ENCODE data around the gene CIAO1.

DNA sequence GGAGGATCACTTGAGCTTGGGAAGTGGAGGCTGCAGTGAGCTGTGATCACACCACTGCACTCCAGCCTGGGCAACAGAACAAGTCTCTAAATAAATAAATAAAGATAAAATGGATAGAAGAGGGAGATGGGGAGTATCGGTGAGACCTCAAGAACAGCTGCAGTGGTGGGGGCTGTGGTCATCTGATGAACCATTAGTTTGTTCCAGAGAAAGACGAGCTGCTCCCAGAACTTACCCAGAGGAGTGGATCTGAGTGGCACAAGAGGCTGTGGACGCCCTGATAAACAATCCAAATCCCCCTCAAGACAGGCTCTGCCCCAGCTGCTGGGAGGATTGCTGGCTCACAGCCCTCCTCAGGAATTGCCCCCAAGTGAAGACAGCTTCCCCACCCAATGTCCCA is 26.9 kb upstream of the CIAO1 start:
- TF ChIP-seq, protein P1, sequence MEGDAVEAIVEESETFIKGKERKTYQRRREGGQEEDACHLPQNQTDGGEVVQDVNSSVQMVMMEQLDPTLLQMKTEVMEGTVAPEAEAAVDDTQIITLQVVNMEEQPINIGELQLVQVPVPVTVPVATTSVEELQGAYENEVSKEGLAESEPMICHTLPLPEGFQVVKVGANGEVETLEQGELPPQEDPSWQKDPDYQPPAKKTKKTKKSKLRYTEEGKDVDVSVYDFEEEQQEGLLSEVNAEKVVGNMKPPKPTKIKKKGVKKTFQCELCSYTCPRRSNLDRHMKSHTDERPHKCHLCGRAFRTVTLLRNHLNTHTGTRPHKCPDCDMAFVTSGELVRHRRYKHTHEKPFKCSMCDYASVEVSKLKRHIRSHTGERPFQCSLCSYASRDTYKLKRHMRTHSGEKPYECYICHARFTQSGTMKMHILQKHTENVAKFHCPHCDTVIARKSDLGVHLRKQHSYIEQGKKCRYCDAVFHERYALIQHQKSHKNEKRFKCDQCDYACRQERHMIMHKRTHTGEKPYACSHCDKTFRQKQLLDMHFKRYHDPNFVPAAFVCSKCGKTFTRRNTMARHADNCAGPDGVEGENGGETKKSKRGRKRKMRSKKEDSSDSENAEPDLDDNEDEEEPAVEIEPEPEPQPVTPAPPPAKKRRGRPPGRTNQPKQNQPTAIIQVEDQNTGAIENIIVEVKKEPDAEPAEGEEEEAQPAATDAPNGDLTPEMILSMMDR (IDR thresholded peaks at IDR 0.05; ENCODE audit: low read depth, low read length, missing input control), result no peak
- TF ChIP-seq HNF4G (IDR thresholded peaks at IDR 0.05) (no peak), EGR1 (IDR thresholded peaks at IDR 0.05; ENCODE audit: low read depth in 2 of 2) (no peak), ATF3 (IDR thresholded peaks at IDR 0.05) (no peak), YY1 (IDR thresholded peaks at IDR 0.05) (no peak), SP1 (IDR thresholded peaks at IDR 0.05) (no peak), NR2F2 (IDR thresholded peaks at IDR 0.05) (no peak), GABPA (IDR thresholded peaks at IDR 0.05 in 1 of 2, conservative IDR thresholded peaks at IDR 0.05 in 1 of 2) (no peak)
- TF ChIP-seq, protein P2, sequence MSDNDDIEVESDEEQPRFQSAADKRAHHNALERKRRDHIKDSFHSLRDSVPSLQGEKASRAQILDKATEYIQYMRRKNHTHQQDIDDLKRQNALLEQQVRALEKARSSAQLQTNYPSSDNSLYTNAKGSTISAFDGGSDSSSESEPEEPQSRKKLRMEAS (IDR thresholded peaks at IDR 0.05), result no peak
- TF ChIP-seq, protein P3, sequence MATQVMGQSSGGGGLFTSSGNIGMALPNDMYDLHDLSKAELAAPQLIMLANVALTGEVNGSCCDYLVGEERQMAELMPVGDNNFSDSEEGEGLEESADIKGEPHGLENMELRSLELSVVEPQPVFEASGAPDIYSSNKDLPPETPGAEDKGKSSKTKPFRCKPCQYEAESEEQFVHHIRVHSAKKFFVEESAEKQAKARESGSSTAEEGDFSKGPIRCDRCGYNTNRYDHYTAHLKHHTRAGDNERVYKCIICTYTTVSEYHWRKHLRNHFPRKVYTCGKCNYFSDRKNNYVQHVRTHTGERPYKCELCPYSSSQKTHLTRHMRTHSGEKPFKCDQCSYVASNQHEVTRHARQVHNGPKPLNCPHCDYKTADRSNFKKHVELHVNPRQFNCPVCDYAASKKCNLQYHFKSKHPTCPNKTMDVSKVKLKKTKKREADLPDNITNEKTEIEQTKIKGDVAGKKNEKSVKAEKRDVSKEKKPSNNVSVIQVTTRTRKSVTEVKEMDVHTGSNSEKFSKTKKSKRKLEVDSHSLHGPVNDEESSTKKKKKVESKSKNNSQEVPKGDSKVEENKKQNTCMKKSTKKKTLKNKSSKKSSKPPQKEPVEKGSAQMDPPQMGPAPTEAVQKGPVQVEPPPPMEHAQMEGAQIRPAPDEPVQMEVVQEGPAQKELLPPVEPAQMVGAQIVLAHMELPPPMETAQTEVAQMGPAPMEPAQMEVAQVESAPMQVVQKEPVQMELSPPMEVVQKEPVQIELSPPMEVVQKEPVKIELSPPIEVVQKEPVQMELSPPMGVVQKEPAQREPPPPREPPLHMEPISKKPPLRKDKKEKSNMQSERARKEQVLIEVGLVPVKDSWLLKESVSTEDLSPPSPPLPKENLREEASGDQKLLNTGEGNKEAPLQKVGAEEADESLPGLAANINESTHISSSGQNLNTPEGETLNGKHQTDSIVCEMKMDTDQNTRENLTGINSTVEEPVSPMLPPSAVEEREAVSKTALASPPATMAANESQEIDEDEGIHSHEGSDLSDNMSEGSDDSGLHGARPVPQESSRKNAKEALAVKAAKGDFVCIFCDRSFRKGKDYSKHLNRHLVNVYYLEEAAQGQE (IDR thresholded peaks at IDR 0.05), result no peak

Measured in liver (tissue), 3 donors.